Measurements from ENCODE around the gene GAN.

DNA sequence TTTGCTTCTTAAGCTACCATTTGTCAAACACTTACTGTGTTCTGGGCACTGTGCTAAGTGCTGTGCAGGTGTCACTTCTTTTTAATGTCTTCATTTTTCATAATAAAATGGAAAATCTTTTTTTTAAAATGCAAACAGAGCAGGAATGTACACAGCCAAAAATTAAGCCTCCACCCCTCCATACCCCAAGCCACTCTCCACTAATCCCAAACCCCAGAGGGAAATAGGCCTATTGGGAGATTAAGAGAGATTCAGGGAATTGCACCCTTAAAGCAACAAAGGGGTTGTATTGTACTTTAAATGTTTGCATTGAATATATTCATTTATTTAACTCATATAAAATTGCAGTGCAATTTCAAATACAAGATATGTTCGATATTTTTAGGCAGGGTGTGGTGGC lies 28.6 kb upstream of the GAN start:
- TF ChIP-seq, protein P1, sequence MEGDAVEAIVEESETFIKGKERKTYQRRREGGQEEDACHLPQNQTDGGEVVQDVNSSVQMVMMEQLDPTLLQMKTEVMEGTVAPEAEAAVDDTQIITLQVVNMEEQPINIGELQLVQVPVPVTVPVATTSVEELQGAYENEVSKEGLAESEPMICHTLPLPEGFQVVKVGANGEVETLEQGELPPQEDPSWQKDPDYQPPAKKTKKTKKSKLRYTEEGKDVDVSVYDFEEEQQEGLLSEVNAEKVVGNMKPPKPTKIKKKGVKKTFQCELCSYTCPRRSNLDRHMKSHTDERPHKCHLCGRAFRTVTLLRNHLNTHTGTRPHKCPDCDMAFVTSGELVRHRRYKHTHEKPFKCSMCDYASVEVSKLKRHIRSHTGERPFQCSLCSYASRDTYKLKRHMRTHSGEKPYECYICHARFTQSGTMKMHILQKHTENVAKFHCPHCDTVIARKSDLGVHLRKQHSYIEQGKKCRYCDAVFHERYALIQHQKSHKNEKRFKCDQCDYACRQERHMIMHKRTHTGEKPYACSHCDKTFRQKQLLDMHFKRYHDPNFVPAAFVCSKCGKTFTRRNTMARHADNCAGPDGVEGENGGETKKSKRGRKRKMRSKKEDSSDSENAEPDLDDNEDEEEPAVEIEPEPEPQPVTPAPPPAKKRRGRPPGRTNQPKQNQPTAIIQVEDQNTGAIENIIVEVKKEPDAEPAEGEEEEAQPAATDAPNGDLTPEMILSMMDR (IDR thresholded peaks at IDR 0.05; ENCODE audit: insufficient read depth, low read length) = no peak
- TF ChIP-seq POLR2AphosphoS5 (IDR thresholded peaks at IDR 0.05; ENCODE audit: low read depth) (no peak), SPI1 (IDR thresholded peaks at IDR 0.05; ENCODE audit: borderline replicate concordance, low read depth) (no peak), GABPA (IDR thresholded peaks at IDR 0.05; ENCODE audit: low read depth) (no peak)
- TF ChIP-seq, protein P2, sequence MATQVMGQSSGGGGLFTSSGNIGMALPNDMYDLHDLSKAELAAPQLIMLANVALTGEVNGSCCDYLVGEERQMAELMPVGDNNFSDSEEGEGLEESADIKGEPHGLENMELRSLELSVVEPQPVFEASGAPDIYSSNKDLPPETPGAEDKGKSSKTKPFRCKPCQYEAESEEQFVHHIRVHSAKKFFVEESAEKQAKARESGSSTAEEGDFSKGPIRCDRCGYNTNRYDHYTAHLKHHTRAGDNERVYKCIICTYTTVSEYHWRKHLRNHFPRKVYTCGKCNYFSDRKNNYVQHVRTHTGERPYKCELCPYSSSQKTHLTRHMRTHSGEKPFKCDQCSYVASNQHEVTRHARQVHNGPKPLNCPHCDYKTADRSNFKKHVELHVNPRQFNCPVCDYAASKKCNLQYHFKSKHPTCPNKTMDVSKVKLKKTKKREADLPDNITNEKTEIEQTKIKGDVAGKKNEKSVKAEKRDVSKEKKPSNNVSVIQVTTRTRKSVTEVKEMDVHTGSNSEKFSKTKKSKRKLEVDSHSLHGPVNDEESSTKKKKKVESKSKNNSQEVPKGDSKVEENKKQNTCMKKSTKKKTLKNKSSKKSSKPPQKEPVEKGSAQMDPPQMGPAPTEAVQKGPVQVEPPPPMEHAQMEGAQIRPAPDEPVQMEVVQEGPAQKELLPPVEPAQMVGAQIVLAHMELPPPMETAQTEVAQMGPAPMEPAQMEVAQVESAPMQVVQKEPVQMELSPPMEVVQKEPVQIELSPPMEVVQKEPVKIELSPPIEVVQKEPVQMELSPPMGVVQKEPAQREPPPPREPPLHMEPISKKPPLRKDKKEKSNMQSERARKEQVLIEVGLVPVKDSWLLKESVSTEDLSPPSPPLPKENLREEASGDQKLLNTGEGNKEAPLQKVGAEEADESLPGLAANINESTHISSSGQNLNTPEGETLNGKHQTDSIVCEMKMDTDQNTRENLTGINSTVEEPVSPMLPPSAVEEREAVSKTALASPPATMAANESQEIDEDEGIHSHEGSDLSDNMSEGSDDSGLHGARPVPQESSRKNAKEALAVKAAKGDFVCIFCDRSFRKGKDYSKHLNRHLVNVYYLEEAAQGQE (IDR thresholded peaks at IDR 0.05; ENCODE audit: insufficient replicate concordance, low read depth) = no peak

Measured in HL-60 (cell line).